Calu3 (cell line): ENCODE measurements around the gene MARCOL. TPM values are rescaled to one million over a fixed set of nuclear protein-coding genes. Genes with fewer than 3 reads are reported as not detected.

Source experiments
- BruUV-seq: library from RNA; stranded (reverse); fragments of 400-500 nt; replicated peaks from 2 replicates; lab custom pipeline; 2021; lab: Mats Ljungman, UMichigan
- CTCF ChIA-PET: fragments of 300-600 bp; sonication (Branson Sonifier 250); formaldehyde crosslinking; loops from one replicate; lab custom pipeline; 2022; ENCODE audit warnings: antibody characterized with exemption; lab: Charles Lee
- DNase-seq: peaks from one replicate; pipeline ENCODE4 v3.0.0; 2022
- H3K27ac Mint-ChIP-seq: one replicate; pipeline ENCODE4 v1.8.0; 2022; ENCODE audit warnings: mixed read lengths; ENCODE audit not compliant: unreplicated experiment
- H3K27me3 Mint-ChIP-seq: one replicate; pipeline ENCODE4 v1.8.0; 2022; ENCODE audit warnings: mixed read lengths; ENCODE audit not compliant: unreplicated experiment
- H3K36me3 Mint-ChIP-seq: one replicate; pipeline ENCODE4 v1.8.0; 2022; ENCODE audit warnings: mild to moderate bottlenecking, moderate library complexity, mixed read lengths; ENCODE audit not compliant: insufficient read depth, unreplicated experiment
- H3K4me1 Mint-ChIP-seq: one replicate; pipeline ENCODE4 v1.8.0; 2022; ENCODE audit warnings: mild to moderate bottlenecking, low read depth, mixed read lengths; ENCODE audit not compliant: unreplicated experiment
- H3K4me3 Mint-ChIP-seq: one replicate; pipeline ENCODE4 v1.8.0; 2022; ENCODE audit warnings: mild to moderate bottlenecking, low read depth, moderate library complexity, mixed read lengths; ENCODE audit not compliant: unreplicated experiment
- H3K9me3 Mint-ChIP-seq: one replicate; pipeline ENCODE4 v1.8.0; 2022; ENCODE audit warnings: low read depth, mixed read lengths; ENCODE audit not compliant: unreplicated experiment
- CTCF ChIP-seq: fragments of 200-600 bp; IDR thresholded peaks from one replicate; pipeline ENCODE4 v1.8.0; 2022; ENCODE audit warnings: antibody characterized with exemption; ENCODE audit not compliant: unreplicated experiment
- intact Hi-C: fragments of 100-400 bp; cut with micrococcal nuclease; formaldehyde crosslinking; loops from one replicate; pipeline ENCODE4 v1.10.0; 2022; ENCODE audit not compliant: unreplicated experiment
- total RNA-seq: library from RNA; stranded (reverse); gene quantifications from 2 replicates; pipeline ENCODE4 v1.2.3, GENCODE V29; 2022

The MARCOL gene
- total RNA-seq, 1 experiment from 2014 or later: not detected

- no peaks in the 10 kb centered on the region for H3K9me3 Mint-ChIP-seq
- no peak within 1 kb of the TSS for H3K4me3 Mint-ChIP-seq
- H3K4me1 Mint-ChIP-seq: no peaks in the 10 kb centered on the region
- intact Hi-C loops: loop anchor here (5.0 kb wide), 1 partner anchor 85 kb away; no protein-coding TSS in a partner anchor
- CTCF ChIA-PET: no interaction called here
- no peak for DNase-seq
- H3K36me3 Mint-ChIP-seq: no peaks in the 10 kb centered on the region
- no peak within 1 kb of the TSS for H3K27ac Mint-ChIP-seq
- no peaks in the 10 kb centered on the region for H3K27me3 Mint-ChIP-seq
- no TSS peak for BruUV-seq
- no peak for TF ChIP-seq CTCF
These were observed 35.7 kb upstream of the MARCOL start, which contains the start of gene SPINK6 for GRCh38 chr5:148202531-148203203. Gene SPINK6, plus strand, starts transcription at chr5:148203042. Its CDS starts 55 bp downstream, at chr5:148203097.

GRCh38 chr5:148205044-148205806 is 33.1 kb upstream of the MARCOL start:
- TF ChIP-seq CTCF: no peak
- Mint-ChIP-seq H3K27me3 (no peaks in the 10 kb centered on the region), H3K4me1 (no peaks in the 10 kb centered on the region), H3K27ac (no peak overlapping the region), H3K36me3 (no peaks in the 10 kb centered on the region), H3K4me3 (no peak overlapping the region), H3K9me3 (no peaks in the 10 kb centered on the region)
- CTCF ChIA-PET: no interaction called here
- intact Hi-C loops: no loop called here
- no peak for DNase-seq
- BruUV-seq: no TSS peak

GRCh38 chr5:148205865-148206264 is 32.5 kb upstream of the MARCOL start:
- H3K4me3 Mint-ChIP-seq: no peak overlapping the region
- no peaks in the 10 kb centered on the region for H3K27me3 Mint-ChIP-seq
- no peak overlapping the region for H3K27ac Mint-ChIP-seq
- TF ChIP-seq CTCF: no peak
- CTCF ChIA-PET: no interaction called here
- no peaks in the 10 kb centered on the region for H3K9me3 Mint-ChIP-seq
- no peak for DNase-seq
- H3K36me3 Mint-ChIP-seq: no peaks in the 10 kb centered on the region
- no TSS peak for BruUV-seq
- H3K4me1 Mint-ChIP-seq: no peaks in the 10 kb centered on the region
- intact Hi-C loops: no loop called here

GRCh38 chr5:148206620-148207019 is 31.7 kb upstream of the MARCOL start:
- CTCF ChIA-PET: no interaction called here
- no TSS peak for BruUV-seq
- no peak for TF ChIP-seq CTCF
- no peak overlapping the region for H3K4me3 Mint-ChIP-seq
- H3K27me3 Mint-ChIP-seq: no peaks in the 10 kb centered on the region
- intact Hi-C loops: no loop called here
- H3K9me3 Mint-ChIP-seq: no peaks in the 10 kb centered on the region
- no peaks in the 10 kb centered on the region for H3K36me3 Mint-ChIP-seq
- no peaks in the 10 kb centered on the region for H3K4me1 Mint-ChIP-seq
- DNase-seq: no peak
- H3K27ac Mint-ChIP-seq: no peak overlapping the region
